A673 (cell line): ENCODE data around the gene ZNF500.

ENCODE experiments used
- CTCF ChIP-seq: fragments of 300-800, 200-600 bp; sonication (generic); conservative IDR thresholded peaks from 2 replicates; pipeline ENCODE4 v1.5.1; 2017; ENCODE audit warnings: low read depth, mild to moderate bottlenecking, antibody characterized with exemption, low read length, moderate library complexity, mixed read lengths
- EZH2 ChIP-seq: fragments of 200-600 bp; sonication (generic); IDR thresholded peaks from 2 replicates; pipeline ENCODE4 v1.6.1; 2017; ENCODE audit warnings: borderline replicate concordance, low read depth, mild to moderate bottlenecking, mixed read lengths, antibody characterized with exemption, low read length; ENCODE audit not compliant: poor library complexity, severe bottlenecking

GRCh38 chr16:4802659-4803287, 35.8 kb upstream of the ZNF500 start:
- no peak for TF ChIP-seq CTCF
- no peak for TF ChIP-seq EZH2
